Central memory CD4-positive, alpha-beta T cell (primary cell): ENCODE measurements around the gene BRD3OS.
A peak's percentile ranks its signal among the peaks of the same experiment; 100 is the strongest.

Experiments used
- DNase-seq: peaks from one replicate; pipeline ENCODE4 v3.0.0; 2022

Gene BRD3OS

GRCh38 chr9:134007150-134007549, 18.1 kb upstream of the BRD3OS start:
- DNase-seq: no peak

- no peak for DNase-seq
Measured at GRCh38 chr9:134007571-134007970, 17.7 kb upstream of the BRD3OS start.

- no peak for DNase-seq
Measured at GRCh38 chr9:134010310-134011173, 14.7 kb upstream of the BRD3OS start.

- no peak for DNase-seq
Measured at GRCh38 chr9:134011401-134011800, 13.9 kb upstream of the BRD3OS start.

GRCh38 chr9:134014946-134015345, 10.3 kb upstream of the BRD3OS start:
- DNase-seq: no peak

GRCh38 chr9:134024214-134024792, 978 bp upstream of the BRD3OS start:
- DNase-seq: no peak

GRCh38 chr9:134025606-134026541, 593 bp downstream of the BRD3OS start:
- peak; percentile 48 for DNase-seq

- no peak for DNase-seq
Measured at GRCh38 chr9:134026581-134026980, 1.3 kb downstream of the BRD3OS start.

- no peak for DNase-seq
Measured at GRCh38 chr9:134026981-134027380, 1.7 kb downstream of the BRD3OS start.

GRCh38 chr9:134027561-134027960, 2.3 kb downstream of the BRD3OS start:
- DNase-seq: no peak

- no peak for DNase-seq
Measured at GRCh38 chr9:134028076-134028475, 2.8 kb downstream of the BRD3OS start.

- DNase-seq: no peak
Measured at GRCh38 chr9:134028575-134029247, 3.4 kb downstream of the BRD3OS start.

GRCh38 chr9:134029248-134030226, 4.3 kb downstream of the BRD3OS start:
- DNase-seq: no peak

GRCh38 chr9:134030821-134031470, 5.7 kb downstream of the BRD3OS start:
- no peak for DNase-seq

- DNase-seq: no peak
Measured at GRCh38 chr9:134031783-134032182, 6.5 kb downstream of the BRD3OS start.

- no peak for DNase-seq
Measured at GRCh38 chr9:134032456-134033222, 7.4 kb downstream of the BRD3OS start.

GRCh38 chr9:134033516-134034214, 8.4 kb downstream of the BRD3OS start:
- no peak for DNase-seq

- DNase-seq: no peak
Measured at GRCh38 chr9:134034215-134035040, 9.1 kb downstream of the BRD3OS start.
